ENCODE measurements around the gene SVIL.

DNA sequence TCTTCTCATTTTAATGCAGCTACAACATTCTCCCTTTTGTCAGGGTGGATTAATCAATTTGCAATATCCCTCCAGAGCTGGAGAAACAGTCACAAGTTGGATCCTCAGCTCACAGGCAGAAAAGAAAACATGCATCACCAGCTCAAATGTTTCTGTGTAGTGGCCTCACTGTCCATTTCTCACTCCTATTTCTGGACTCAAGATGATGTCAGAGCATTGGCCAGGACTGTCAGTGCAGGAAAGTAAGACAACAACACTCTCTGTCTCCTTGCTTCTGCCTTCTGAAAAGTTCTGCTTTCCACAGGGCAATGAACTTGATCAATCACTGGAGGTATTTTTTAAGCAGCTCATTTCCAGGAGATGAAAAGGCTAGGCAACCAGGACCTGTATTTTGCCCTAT lies 8.2 kb upstream of the SVIL start:
- TF ChIP-seq, protein P1, sequence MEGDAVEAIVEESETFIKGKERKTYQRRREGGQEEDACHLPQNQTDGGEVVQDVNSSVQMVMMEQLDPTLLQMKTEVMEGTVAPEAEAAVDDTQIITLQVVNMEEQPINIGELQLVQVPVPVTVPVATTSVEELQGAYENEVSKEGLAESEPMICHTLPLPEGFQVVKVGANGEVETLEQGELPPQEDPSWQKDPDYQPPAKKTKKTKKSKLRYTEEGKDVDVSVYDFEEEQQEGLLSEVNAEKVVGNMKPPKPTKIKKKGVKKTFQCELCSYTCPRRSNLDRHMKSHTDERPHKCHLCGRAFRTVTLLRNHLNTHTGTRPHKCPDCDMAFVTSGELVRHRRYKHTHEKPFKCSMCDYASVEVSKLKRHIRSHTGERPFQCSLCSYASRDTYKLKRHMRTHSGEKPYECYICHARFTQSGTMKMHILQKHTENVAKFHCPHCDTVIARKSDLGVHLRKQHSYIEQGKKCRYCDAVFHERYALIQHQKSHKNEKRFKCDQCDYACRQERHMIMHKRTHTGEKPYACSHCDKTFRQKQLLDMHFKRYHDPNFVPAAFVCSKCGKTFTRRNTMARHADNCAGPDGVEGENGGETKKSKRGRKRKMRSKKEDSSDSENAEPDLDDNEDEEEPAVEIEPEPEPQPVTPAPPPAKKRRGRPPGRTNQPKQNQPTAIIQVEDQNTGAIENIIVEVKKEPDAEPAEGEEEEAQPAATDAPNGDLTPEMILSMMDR (IDR thresholded peaks at IDR 0.05 in 4 of 5, conservative IDR thresholded peaks at IDR 0.05 in 1 of 5), result no peak
- peak; percentile 61 to 79 for TF ChIP-seq POLR2A (IDR thresholded peaks at IDR 0.05)
